ENCODE measurements around the gene MAPKBP1.

DNA sequence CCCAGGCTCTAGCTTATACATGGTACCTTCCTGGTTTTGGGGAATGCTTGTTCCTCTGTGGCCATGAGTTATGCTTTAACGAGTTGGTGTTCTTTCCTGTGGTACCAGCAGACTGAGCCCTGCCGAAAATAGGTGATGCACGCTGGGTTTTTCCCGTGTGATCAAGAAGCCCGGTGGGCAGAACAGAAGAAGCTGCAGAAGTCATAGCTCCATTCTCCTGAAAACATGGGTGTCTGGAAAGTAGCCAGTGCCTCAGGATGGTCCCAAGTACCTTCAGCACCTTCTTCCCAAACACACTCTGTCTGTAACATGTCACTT is 25.2 kb downstream of the MAPKBP1 start:
- no peak for TF ChIP-seq REST (IDR thresholded peaks at IDR 0.05; ENCODE audit: insufficient replicate concordance, low read depth)
- TF ChIP-seq CTCF (IDR thresholded peaks at IDR 0.05; ENCODE audit: insufficient read depth, low read length): no peak
- TF ChIP-seq POLR2AphosphoS5 (IDR thresholded peaks at IDR 0.05; ENCODE audit: low read depth): no peak
- no peak for TF ChIP-seq SPI1 (IDR thresholded peaks at IDR 0.05; ENCODE audit: borderline replicate concordance, low read depth)
- TF ChIP-seq GABPA (IDR thresholded peaks at IDR 0.05; ENCODE audit: low read depth): no peak
